Measurements from ENCODE around the gene MRGPRX3.

MRGPRX3 gene

DNA sequence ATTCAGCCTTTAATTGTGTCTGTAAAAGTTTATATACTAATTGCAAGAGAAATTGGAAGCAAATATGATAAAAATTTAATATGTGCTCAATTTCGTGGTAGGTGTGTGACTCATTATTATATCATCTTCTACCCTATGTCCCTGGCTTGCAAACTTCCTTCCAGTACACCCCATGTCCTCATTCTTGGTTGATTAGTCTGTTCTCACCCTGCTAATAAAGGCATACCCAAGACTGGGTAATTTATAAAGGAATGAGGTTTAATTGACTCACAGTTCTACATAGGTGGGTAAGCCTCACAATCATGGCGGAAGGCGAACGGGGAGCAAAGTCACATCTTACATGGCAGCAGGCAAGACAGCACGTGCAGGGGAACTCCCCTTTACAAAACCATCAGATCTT is 11.9 kb downstream of the MRGPRX3 start:
- Histone ChIP-seq H3K27ac (ENCODE audit: low read depth, low read length, poor library complexity, severe bottlenecking) (no peak overlapping the region), H3K36me3 (ENCODE audit: insufficient read depth, low read length) (no peaks in the 10 kb centered on the region), H3K79me2 (ENCODE audit: insufficient read depth, low read length) (no peaks in the 10 kb centered on the region), H2AFZ (ENCODE audit: low read length) (no peak overlapping the region), H3K4me2 (ENCODE audit: low read length) (no peak overlapping the region), H3K4me1 (ENCODE audit: insufficient read depth, low read length, severe bottlenecking) (no peaks in the 10 kb centered on the region), H3K9ac (ENCODE audit: low read length) (no peak overlapping the region), H3F3A (ENCODE audit: insufficient read depth, low read length) (no peaks in the 10 kb centered on the region), H4K20me1 (ENCODE audit: insufficient read depth, low read length) (no peaks in the 10 kb centered on the region), H3K9me2 (ENCODE audit: low read depth, low read length) (no peaks in the 10 kb centered on the region), H3K4me3 (ENCODE audit: low read depth, low read length, poor library complexity, severe bottlenecking) (no peak overlapping the region), H3K9me3 (ENCODE audit: low read length) (no peaks in the 10 kb centered on the region), H3K27me3 (ENCODE audit: insufficient read depth, low read length) (no peaks in the 10 kb centered on the region; the same call in 1 of the 2 replicates)
- TF ChIP-seq, protein P1, sequence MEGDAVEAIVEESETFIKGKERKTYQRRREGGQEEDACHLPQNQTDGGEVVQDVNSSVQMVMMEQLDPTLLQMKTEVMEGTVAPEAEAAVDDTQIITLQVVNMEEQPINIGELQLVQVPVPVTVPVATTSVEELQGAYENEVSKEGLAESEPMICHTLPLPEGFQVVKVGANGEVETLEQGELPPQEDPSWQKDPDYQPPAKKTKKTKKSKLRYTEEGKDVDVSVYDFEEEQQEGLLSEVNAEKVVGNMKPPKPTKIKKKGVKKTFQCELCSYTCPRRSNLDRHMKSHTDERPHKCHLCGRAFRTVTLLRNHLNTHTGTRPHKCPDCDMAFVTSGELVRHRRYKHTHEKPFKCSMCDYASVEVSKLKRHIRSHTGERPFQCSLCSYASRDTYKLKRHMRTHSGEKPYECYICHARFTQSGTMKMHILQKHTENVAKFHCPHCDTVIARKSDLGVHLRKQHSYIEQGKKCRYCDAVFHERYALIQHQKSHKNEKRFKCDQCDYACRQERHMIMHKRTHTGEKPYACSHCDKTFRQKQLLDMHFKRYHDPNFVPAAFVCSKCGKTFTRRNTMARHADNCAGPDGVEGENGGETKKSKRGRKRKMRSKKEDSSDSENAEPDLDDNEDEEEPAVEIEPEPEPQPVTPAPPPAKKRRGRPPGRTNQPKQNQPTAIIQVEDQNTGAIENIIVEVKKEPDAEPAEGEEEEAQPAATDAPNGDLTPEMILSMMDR (IDR thresholded peaks at IDR 0.05; ENCODE audit: low read length) = no peak
- TF ChIP-seq EZH2 (IDR thresholded peaks at IDR 0.05; ENCODE audit: borderline replicate concordance, low read length) = no peak

DNA sequence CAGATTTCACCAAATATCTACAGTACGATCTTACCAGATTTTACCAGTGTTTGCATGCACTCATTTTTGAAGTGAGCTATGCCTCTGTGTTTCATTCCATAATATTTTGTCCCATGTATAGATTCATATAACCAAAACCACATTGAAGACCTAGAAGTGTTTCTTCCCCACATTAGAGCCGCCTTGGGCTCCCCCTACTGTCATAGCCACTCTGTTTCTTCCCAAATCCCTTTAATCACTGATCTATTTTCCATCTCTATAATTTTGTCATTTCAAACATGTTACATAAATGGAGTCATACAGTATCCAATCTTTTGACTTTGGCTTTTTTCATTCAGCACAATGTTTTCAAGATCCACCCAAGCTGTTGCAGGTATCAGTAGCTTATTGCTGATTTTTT is 12.7 kb downstream of the MRGPRX3 start:
- Histone ChIP-seq H3K9ac (ENCODE audit: low read length) (no peak overlapping the region), H2AFZ (ENCODE audit: low read length) (no peak overlapping the region), H3K9me3 (ENCODE audit: low read length) (no peaks in the 10 kb centered on the region), H4K20me1 (ENCODE audit: insufficient read depth, low read length) (no peaks in the 10 kb centered on the region), H3K36me3 (ENCODE audit: insufficient read depth, low read length) (no peaks in the 10 kb centered on the region), H3K4me1 (ENCODE audit: insufficient read depth, low read length, severe bottlenecking) (no peaks in the 10 kb centered on the region), H3K79me2 (ENCODE audit: insufficient read depth, low read length) (no peaks in the 10 kb centered on the region), H3K27ac (ENCODE audit: low read depth, low read length, poor library complexity, severe bottlenecking) (no peak overlapping the region), H3K4me2 (ENCODE audit: low read length) (no peak overlapping the region), H3F3A (ENCODE audit: insufficient read depth, low read length) (no peaks in the 10 kb centered on the region), H3K4me3 (ENCODE audit: low read depth, low read length, poor library complexity, severe bottlenecking) (no peak overlapping the region), H3K9me2 (ENCODE audit: low read depth, low read length) (no peaks in the 10 kb centered on the region), H3K27me3 (ENCODE audit: insufficient read depth, low read length) (peaks cover 5% of the 10 kb centered on the region; the same call in 1 of the 2 replicates)
- TF ChIP-seq EZH2 (IDR thresholded peaks at IDR 0.05; ENCODE audit: borderline replicate concordance, low read length) = no peak
- TF ChIP-seq, protein P1 (IDR thresholded peaks at IDR 0.05; ENCODE audit: low read length) = peak; percentile 33; the same call in 1 of the 2 replicates

DNA sequence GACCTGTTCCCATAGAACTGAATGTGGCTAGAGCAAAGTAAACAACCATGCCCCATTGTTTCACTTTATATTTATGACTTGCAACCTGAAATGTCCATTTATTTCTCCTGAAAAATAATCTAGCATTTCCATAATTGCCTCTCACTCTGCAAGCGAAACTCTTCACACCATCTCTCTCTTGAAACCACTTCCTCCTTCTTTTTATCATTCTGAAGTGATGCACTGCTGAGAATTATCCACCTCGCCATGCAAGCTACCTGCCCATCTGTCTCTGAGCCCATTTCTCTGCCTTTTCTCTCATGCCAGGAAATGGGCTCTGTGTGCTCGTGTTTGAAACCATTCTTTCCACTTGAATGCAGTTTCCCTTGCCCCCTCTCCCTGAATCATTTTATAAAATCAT is 13.5 kb downstream of the MRGPRX3 start:
- no peaks in the 10 kb centered on the region for H3K9me3 ChIP-seq (ENCODE audit: low read length)
- H4K20me1 ChIP-seq (ENCODE audit: insufficient read depth, low read length) = no peaks in the 10 kb centered on the region
- peaks cover 5% of the 10 kb centered on the region; the same call in 1 of the 2 replicates for H3K27me3 ChIP-seq (ENCODE audit: insufficient read depth, low read length)
- no peaks in the 10 kb centered on the region for H3K9me2 ChIP-seq (ENCODE audit: low read depth, low read length)
- no peak overlapping the region for H3K27ac ChIP-seq (ENCODE audit: low read depth, low read length, poor library complexity, severe bottlenecking)
- no peak overlapping the region for H3K4me2 ChIP-seq (ENCODE audit: low read length)
- TF ChIP-seq, protein P1 (IDR thresholded peaks at IDR 0.05; ENCODE audit: low read length) = no peak
- TF ChIP-seq EZH2 (IDR thresholded peaks at IDR 0.05; ENCODE audit: borderline replicate concordance, low read length) = no peak
- H3K79me2 ChIP-seq (ENCODE audit: insufficient read depth, low read length) = no peaks in the 10 kb centered on the region
- H2AFZ ChIP-seq (ENCODE audit: low read length) = no peak overlapping the region
- no peak overlapping the region for H3K4me3 ChIP-seq (ENCODE audit: low read depth, low read length, poor library complexity, severe bottlenecking)
- no peaks in the 10 kb centered on the region for H3K36me3 ChIP-seq (ENCODE audit: insufficient read depth, low read length)
- no peak overlapping the region for H3K9ac ChIP-seq (ENCODE audit: low read length)
- H3K4me1 ChIP-seq (ENCODE audit: insufficient read depth, low read length, severe bottlenecking) = no peaks in the 10 kb centered on the region
- H3F3A ChIP-seq (ENCODE audit: insufficient read depth, low read length) = no peaks in the 10 kb centered on the region
